Right lobe of liver (tissue), 6 donors: ENCODE data around the gene CDC42BPA. TPM values are rescaled to one million over a fixed set of nuclear protein-coding genes. Genes with fewer than 3 reads are reported as not detected.

ENCODE experiments used
- ATAC-seq, 4 donors: fragments of 200-7000 bp; cut with Tn5 transposase; one replicate each; pipeline ENCODE4 v1.9.1; 2020; ENCODE audit warnings: mild to moderate bottlenecking in 4 of 4, moderate library complexity in 4 of 4
- DNase-seq, 3 donors: peaks; one replicate each; pipeline ENCODE4 v3.0.0-alpha.2; 2020
- H3K27ac ChIP-seq, 3 donors: fragments of 200-600 bp; one replicate each; pipeline ENCODE4 v1.8.0; 2022
- H3K27me3 ChIP-seq, 2 donors: fragments of 200-600 bp; one replicate each; pipeline ENCODE4 v1.8.0; 2022
- H3K36me3 ChIP-seq, 4 donors: fragments of 200-600 bp; sonication (generic) in 1 of 4; one replicate each; pipeline versions ENCODE4 v1.5.1 to v1.8.0; 2017 to 2022; ENCODE audit warnings: control low read depth in 1 of 4
- H3K4me1 ChIP-seq, 4 donors: fragments of 200-600 bp; sonication (generic) in 1 of 4; one replicate each; pipeline versions ENCODE4 v1.5.1 to v1.8.0; 2017 to 2022; ENCODE audit warnings: control low read depth in 1 of 4
- H3K4me3 ChIP-seq, 3 donors: fragments of 200-600 bp; one replicate each; pipeline ENCODE4 v1.8.0; 2022
- H3K9me3 ChIP-seq, 4 donors: fragments of 200-600 bp; sonication (generic) in 1 of 4; one replicate each; pipeline versions ENCODE4 v1.5.1 to v1.8.0; 2017 to 2022; ENCODE audit warnings: control low read depth in 1 of 4
- CTCF ChIP-seq, 4 donors: fragments of 200-600 bp in 3 of 4; fragments of 450-650 bp in 1 of 4; IDR thresholded peaks; one replicate each; pipeline versions ENCODE4 v1.5.1 to v1.8.0; 2016 to 2022; ENCODE audit warnings: antibody characterized with exemption in 4 of 4, mild to moderate bottlenecking in 2 of 4
- POLR2A ChIP-seq: fragments of 450-650 bp; IDR thresholded peaks from one replicate; pipeline ENCODE4 v1.6.1; 2017; ENCODE audit warnings: antibody characterized with exemption, mild to moderate bottlenecking
- WGBS: methylation state at CpG from one replicate; pipeline ENCODE4 v1.1.6; 2018; ENCODE audit warnings: low coverage, low lambda C conversion rate; ENCODE audit not compliant: insufficient coverage; ENCODE audit errors: missing lambda C conversion rate; 5-methylcytosine and 5-hydroxymethylcytosine counted together
- intact Hi-C, 2 donors: fragments of 100-400 bp; cut with DNase I; formaldehyde crosslinking; loops; one replicate each; pipeline versions ENCODE4 v1.11.2 to v1.14.1; 2022
- total RNA-seq, 6 experiments: library from RNA; depleted of rRNA in 2 of 6; stranded (reverse); fragments of >200 nt in 2 of 6; fragmentation: NEBNext Ultra II Directional in 3 of 6; extraction: Animal tissue kit (Norgen Biotek cat#: 25700) in 3 of 6; gene quantifications; one replicate each; pipeline versions ENCODE4 v1.1.0 to v1.2.4, GENCODE V29; 2016 to 2023
- donor health status: DM: no; HTN: yes; CAD: no.
- donor health status: DM: no; HTN: no; CAD: no.
- donor health status: DM: no; HTN: no; CAD: no.
- donor health status: DM: no; HTN: yes; CAD: no.
- donor health status: DM: no; HTN: yes; CAD: no.

The CDC42BPA gene
- total RNA-seq, 6 experiments from 2014 or later: 11.4 to 35.0 (median 22.2) TPM

GRCh38 chr1:227299688-227300087 lies 18.6 kb downstream of the CDC42BPA start:
- H3K27ac ChIP-seq: no peak overlapping the region
- peaks cover 0 to 8% (median 3%) of the 10 kb centered on the region in 4 donors for H3K4me1 ChIP-seq
- intact Hi-C loops: no loop called here
- H3K27me3 ChIP-seq: no peaks in the 10 kb centered on the region
- no peaks in the 10 kb centered on the region for H3K9me3 ChIP-seq
- no peak overlapping the region for H3K4me3 ChIP-seq
- ATAC-seq (no peak), DNase-seq (no peak)
- 53% methylated on average over 4 of the region's 4 CpGs for WGBS
- TF ChIP-seq POLR2A: no peak
- no peak for TF ChIP-seq CTCF (IDR thresholded peaks at IDR 0.05)
- no peaks in the 10 kb centered on the region for H3K36me3 ChIP-seq

GRCh38 chr1:227299241-227299627 lies 19.1 kb downstream of the CDC42BPA start:
- no peaks in the 10 kb centered on the region for H3K36me3 ChIP-seq
- H3K4me1 ChIP-seq: peaks cover 0 to 8% (median 3%) of the 10 kb centered on the region in 4 donors
- TF ChIP-seq POLR2A (no peak), CTCF (IDR thresholded peaks at IDR 0.05) (no peak)
- DNase-seq (no peak), ATAC-seq (peak in 1 of 4 donors; percentile 35)
- no peaks in the 10 kb centered on the region for H3K9me3 ChIP-seq
- no peak overlapping the region for H3K4me3 ChIP-seq
- intact Hi-C loops: no loop called here
- no peaks in the 10 kb centered on the region for H3K27me3 ChIP-seq
- no peak overlapping the region for H3K27ac ChIP-seq

GRCh38 chr1:227298512-227299240 lies 19.6 kb downstream of the CDC42BPA start:
- H3K4me3 ChIP-seq: no peak overlapping the region
- no peak for DNase-seq
- WGBS: 43% methylated on average over 3 of the region's 3 CpGs
- TF ChIP-seq CTCF (IDR thresholded peaks at IDR 0.05): no peak
- TF ChIP-seq POLR2A: no peak
- peaks cover 0 to 8% (median 1%) of the 10 kb centered on the region in 4 donors for H3K4me1 ChIP-seq
- peak overlapping the region in 1 of 3 donors; percentile 5 for H3K27ac ChIP-seq
- ATAC-seq: peak in 1 of 4 donors; percentile 16
- H3K9me3 ChIP-seq: no peaks in the 10 kb centered on the region
- H3K27me3 ChIP-seq: no peaks in the 10 kb centered on the region
- intact Hi-C loops: no loop called here
- no peaks in the 10 kb centered on the region for H3K36me3 ChIP-seq

GRCh38 chr1:227297073-227297793 lies 21.1 kb downstream of the CDC42BPA start:
- ATAC-seq (no peak), DNase-seq (no peak)
- Histone ChIP-seq H3K27me3 (no peaks in the 10 kb centered on the region), H3K4me1 (peaks cover 0 to 8% (median 0%) of the 10 kb centered on the region in 4 donors), H3K27ac (no peak overlapping the region), H3K9me3 (no peaks in the 10 kb centered on the region), H3K4me3 (no peak overlapping the region), H3K36me3 (no peaks in the 10 kb centered on the region)
- WGBS: 86% methylated on average over 4 of the region's 4 CpGs
- intact Hi-C loops: no loop called here
- TF ChIP-seq CTCF (IDR thresholded peaks at IDR 0.05): no peak
- no peak for TF ChIP-seq POLR2A
